PC-9 (cell line): Measurements from ENCODE around the gene BTG4.

ENCODE experiments used
- EZH2 ChIP-seq: fragments of 200-600 bp; sonication (generic); IDR thresholded peaks from 2 replicates; pipeline ENCODE4 v1.8.0; 2017; ENCODE audit warnings: antibody characterized with exemption, low read depth
- TF ChIP-seq, protein P1 (sequence below): fragments of 200-600 bp; sonication (generic); conservative IDR thresholded peaks from 2 replicates; pipeline ENCODE4 v1.6.1; 2017; ENCODE audit warnings: mixed run types, antibody characterized with exemption, mild to moderate bottlenecking, moderate library complexity

GRCh38 chr11:111448414-111448813 is 63.8 kb downstream of the BTG4 start:
- TF ChIP-seq, protein P1, sequence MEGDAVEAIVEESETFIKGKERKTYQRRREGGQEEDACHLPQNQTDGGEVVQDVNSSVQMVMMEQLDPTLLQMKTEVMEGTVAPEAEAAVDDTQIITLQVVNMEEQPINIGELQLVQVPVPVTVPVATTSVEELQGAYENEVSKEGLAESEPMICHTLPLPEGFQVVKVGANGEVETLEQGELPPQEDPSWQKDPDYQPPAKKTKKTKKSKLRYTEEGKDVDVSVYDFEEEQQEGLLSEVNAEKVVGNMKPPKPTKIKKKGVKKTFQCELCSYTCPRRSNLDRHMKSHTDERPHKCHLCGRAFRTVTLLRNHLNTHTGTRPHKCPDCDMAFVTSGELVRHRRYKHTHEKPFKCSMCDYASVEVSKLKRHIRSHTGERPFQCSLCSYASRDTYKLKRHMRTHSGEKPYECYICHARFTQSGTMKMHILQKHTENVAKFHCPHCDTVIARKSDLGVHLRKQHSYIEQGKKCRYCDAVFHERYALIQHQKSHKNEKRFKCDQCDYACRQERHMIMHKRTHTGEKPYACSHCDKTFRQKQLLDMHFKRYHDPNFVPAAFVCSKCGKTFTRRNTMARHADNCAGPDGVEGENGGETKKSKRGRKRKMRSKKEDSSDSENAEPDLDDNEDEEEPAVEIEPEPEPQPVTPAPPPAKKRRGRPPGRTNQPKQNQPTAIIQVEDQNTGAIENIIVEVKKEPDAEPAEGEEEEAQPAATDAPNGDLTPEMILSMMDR, result no peak
- TF ChIP-seq EZH2, result no peak
